ENCODE data around the gene TSR3. TPM values are rescaled to one million over a fixed set of nuclear protein-coding genes. Genes with fewer than 3 reads are reported as not detected.

Gene TSR3
- total RNA-seq, 2 experiments from 2014 or later: 40.6 to 46.0 TPM

DNA sequence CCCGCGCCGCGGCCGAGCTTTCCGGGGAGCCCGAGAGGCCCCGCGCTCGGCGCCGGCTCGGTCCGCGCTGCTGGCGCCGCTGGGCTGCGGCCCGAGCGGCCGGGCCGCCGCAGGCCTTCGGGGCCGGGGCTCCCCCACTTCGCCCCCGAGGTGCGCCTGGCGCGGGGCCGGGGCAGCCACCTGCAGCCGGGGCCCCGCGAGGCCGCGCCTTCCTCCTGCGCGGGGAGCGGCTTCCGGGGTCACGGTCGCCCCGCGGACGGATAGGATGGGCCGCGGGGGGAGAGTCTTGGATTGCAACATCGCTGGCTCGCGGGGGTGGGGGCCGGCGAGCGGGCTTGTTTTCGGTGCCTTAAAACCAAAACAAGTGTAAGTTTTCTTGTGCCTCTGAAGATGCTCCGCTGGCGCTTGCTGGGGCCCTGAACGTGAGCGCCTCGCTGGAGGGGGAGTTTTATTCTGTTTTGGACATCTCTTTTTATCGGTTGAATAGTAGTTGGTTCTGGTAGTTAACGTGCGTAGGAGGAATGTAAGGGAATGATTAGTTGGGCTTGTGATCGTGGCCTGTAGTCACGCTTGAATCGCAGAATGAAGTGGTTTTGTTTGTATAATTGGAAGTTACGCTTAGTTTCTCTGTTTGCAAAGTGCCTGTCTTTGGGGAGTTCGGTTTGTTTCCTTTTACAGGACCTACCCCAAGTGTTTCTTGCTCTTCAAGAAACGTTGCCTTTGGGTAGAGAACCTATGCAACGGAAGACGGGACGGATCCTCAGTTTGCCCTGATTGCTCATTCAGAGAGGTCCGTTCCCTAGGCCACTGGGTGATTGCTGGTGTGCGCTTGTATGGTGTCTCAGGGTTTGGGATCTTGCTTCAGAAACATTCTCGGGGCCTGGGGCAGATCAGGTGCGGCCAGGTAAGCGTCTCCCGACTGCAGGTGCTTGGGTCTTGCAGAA lies 41.5 kb downstream of the TSR3 start:
- Mint-ChIP-seq H3K36me3 (ENCODE audit: low read depth) (peaks cover 30% of the 10 kb centered on the region), H3K27ac (peak overlapping the region; percentile 94), H3K9me3 (no peaks in the 10 kb centered on the region), H3K4me3 (peak overlapping the region; percentile 100), H3K27me3 (no peaks in the 10 kb centered on the region), H3K4me1 (peaks cover 38% of the 10 kb centered on the region)
- POLR2A ChIA-PET: interaction anchor here (0.8 to 3.8 kb wide), 15 partner anchors 9 to 655 kb away, joined by 3 to 13 read pairs (median 5); partner anchors contain the start of genes CRAMP1, IFT140, MAPK8IP3 and NUBP2
- CTCF ChIA-PET: interaction anchor here (1.6 kb wide), 1 partner anchor 9 kb away, joined by 4 read pairs; no protein-coding TSS in a partner anchor
- peak; percentile 63 for DNase-seq

DNA sequence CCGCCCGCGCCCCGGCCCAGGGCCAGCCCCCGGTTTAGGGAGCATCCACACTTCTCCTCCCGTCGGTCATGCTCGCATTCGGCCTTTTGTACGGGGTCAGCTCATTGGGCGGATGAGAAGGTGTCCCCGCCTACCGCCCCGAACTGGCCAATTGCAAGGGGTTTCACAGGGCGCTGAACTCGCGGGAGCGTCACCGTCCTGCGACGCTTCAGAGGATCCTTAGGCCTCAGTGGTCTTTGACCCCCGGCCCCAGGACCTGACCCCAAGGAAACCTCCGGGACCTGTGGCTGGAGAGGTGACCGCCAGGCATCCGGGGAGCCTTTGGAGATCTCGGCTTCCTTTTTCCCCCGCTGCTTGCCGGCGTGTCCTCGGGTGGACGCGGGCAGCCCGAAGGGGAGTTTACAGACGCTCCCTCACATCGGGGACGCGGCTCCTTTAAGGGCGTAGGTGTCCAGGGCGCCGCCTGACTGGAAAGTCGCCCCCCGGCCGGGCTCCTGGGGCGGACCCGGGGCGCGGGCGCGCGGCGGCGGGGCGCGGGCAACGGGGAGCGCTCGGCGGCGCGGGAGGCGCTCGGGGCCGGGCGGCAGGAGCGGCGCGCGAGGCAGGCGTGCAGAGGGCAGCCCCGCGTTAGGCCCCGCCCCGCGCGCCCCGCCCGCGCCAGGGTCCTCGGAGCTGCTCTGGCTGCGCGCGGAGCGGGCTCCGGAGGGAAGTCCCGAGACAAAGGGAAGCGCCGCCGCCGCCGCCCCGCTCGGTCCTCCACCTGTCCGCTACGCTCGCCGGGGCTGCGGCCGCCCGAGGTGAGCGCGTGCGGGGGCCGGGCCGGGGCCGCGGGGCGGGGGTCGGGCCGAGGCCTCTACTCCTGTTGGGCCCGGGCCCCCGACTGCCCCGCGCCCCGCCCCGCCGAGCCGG lies 42.4 kb downstream of the TSR3 start, which contains the start of gene UBE2I:
Gene UBE2I (plus strand): TSS at position 660 of the 909 bp plus-strand sequence. CDS start 4,395 bp downstream, outside the sequence.
- H3K4me3 Mint-ChIP-seq: peak within 1 kb of the TSS; percentile 100
- DNase-seq: peak; percentile 98
- POLR2A ChIA-PET: interaction anchor here (0.6 to 3.8 kb wide), 18 partner anchors 8 to 518 kb away, joined by 3 to 13 read pairs (median 4); partner anchors contain the start of genes CRAMP1, FAHD1, IFT140 and MAPK8IP3
- H3K36me3 Mint-ChIP-seq (ENCODE audit: low read depth): peaks cover 27% of the 10 kb centered on the region
- peak within 1 kb of the TSS; percentile 96 for H3K27ac Mint-ChIP-seq
- CTCF ChIA-PET: interaction anchor here (1.6 kb wide), 1 partner anchor 8 kb away, joined by 4 read pairs; no protein-coding TSS in a partner anchor
- peaks cover 45% of the 10 kb centered on the region for H3K4me1 Mint-ChIP-seq
- no peaks in the 10 kb centered on the region for H3K9me3 Mint-ChIP-seq
- no peaks in the 10 kb centered on the region for H3K27me3 Mint-ChIP-seq

DNA sequence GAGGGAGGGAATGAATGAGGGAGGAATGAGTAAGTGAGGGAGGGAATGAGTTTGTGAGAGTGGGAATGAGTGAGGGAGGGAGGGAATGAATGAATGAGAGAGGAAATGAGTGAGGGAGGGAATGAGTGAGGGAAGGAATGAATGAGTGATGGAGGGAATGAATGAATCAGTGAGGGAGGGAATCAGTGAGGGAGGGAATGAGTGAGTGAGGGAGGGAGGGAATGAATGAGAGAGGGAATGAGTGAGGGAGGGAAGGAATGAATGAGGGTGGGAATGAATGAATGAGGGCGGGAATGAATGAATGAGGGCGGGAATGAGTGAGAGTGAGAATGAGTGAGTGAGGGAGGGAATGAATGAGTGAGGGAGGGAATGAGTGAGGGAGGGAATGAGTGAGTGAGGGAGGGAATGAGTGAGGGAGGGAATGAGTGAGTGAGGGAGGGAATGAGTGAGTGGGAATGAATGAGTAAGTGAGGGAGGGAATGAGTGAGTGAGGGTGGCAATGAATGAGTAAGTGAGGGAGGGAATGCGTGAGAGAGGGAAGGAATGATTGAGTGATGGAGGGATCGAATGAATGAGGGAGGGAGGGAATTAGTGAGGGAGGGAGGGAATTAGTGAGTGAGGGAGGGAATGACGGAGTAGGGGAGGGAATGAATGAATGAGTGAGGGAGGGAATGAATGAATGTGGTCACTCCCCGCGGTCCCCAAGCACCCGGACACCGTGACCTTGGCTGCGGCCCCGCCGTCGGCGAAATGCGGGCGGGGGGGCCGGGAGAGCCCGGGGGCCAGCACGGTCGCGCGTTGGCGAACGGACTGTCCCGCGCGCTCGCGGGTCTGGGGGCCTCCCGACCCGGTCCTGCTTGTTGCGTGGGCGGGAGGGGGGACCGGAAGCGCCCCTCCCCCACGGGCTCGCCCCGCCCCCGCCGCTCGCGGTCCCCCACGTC lies 43.4 kb downstream of the TSR3 start:
- CTCF ChIA-PET: interaction anchor here (1.6 kb wide), 1 partner anchor 7 kb away, joined by 4 read pairs; no protein-coding TSS in a partner anchor
- peaks cover 21% of the 10 kb centered on the region for H3K36me3 Mint-ChIP-seq (ENCODE audit: low read depth)
- peaks cover 51% of the 10 kb centered on the region for H3K4me1 Mint-ChIP-seq
- no peaks in the 10 kb centered on the region for H3K9me3 Mint-ChIP-seq
- H3K4me3 Mint-ChIP-seq: peak overlapping the region; percentile 80
- DNase-seq: no peak
- no peaks in the 10 kb centered on the region for H3K27me3 Mint-ChIP-seq
- POLR2A ChIA-PET: interaction anchor here (0.8 to 1.8 kb wide), 11 partner anchors 7 to 519 kb away, joined by 3 to 12 read pairs (median 5); partner anchors contain the start of genes FAHD1, NUBP2, SPSB3 and UQCC4
- H3K27ac Mint-ChIP-seq: peak overlapping the region; percentile 96

DNA sequence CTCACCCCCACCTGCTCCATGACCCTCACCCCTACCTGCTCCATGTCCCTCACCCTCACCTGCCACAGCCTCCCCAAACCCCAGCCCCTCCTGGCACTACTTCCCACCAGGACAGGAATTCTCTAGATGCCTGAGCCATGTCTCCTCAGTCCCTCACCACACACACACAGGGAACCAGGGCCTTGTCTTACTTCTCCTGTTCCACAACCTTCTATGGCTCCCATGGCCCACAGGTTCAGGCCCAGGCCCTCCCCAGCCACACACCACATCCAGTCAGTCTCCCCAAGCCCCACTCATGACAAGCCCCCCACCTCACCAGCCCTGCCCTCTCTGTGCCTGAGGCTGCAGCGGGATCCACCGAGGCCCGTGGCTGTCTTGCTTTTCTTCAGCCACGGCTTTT lies 45.3 kb downstream of the TSR3 start:
- H3K36me3 Mint-ChIP-seq (ENCODE audit: low read depth): peaks cover 13% of the 10 kb centered on the region
- no peak overlapping the region for H3K4me3 Mint-ChIP-seq
- peaks cover 45% of the 10 kb centered on the region for H3K4me1 Mint-ChIP-seq
- no peak for DNase-seq
- H3K27ac Mint-ChIP-seq: no peak overlapping the region
- H3K27me3 Mint-ChIP-seq: no peaks in the 10 kb centered on the region
- H3K9me3 Mint-ChIP-seq: no peaks in the 10 kb centered on the region
- CTCF ChIA-PET: no interaction called here
- POLR2A ChIA-PET: no interaction called here

DNA sequence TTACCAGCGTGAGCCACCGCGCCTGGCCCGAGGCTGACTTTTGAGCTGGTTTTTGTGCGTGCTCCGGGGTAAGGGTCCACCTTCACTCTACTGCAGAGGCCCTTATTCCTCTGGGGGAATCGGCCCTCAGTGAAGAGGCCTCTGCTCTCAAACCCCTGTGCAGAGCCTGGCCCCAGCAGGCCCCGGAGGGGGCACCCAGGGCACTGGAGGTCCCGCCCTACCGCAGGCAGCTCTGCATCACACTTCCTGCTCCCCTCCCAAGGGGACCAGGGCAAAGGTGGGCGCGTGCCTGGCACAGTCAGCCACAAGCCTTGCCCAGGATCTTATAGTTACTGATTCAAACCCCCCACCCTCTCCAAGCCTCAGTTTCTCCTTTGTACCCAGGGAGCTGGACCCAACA lies 45.9 kb downstream of the TSR3 start:
- H3K4me1 Mint-ChIP-seq: peaks cover 40% of the 10 kb centered on the region
- DNase-seq: no peak
- H3K36me3 Mint-ChIP-seq (ENCODE audit: low read depth): peaks cover 9% of the 10 kb centered on the region
- CTCF ChIA-PET: no interaction called here
- H3K9me3 Mint-ChIP-seq: no peaks in the 10 kb centered on the region
- no peaks in the 10 kb centered on the region for H3K27me3 Mint-ChIP-seq
- POLR2A ChIA-PET: no interaction called here
- no peak overlapping the region for H3K27ac Mint-ChIP-seq
- H3K4me3 Mint-ChIP-seq: no peak overlapping the region

DNA sequence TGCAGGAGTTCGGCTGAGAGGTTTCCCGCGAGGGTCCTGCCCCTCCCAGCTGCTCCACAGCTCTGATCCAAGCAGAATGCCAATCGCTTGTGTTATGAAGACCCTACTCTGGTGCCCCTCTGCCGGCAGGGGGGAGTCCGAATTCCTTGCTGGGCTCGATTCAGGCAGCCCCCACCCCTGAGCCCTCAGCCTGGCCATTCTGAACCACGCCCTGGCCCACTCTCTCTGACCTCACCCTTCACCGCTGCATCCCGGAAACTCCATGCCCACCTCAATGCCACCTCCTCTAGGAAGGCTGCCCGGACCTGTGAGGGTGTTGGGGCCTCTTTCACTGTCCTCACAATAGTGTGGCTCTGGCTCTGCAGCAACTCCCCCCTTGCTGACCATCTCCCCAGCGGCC lies 50.1 kb downstream of the TSR3 start:
- DNase-seq: no peak
- no peaks in the 10 kb centered on the region for H3K9me3 Mint-ChIP-seq
- ChIA-PET CTCF (interaction anchor here (0.8 to 1.5 kb wide), 3 partner anchors 8 to 31 kb away, joined by 3 to 4 read pairs (median 3); partner anchors contain the start of gene UBE2I), POLR2A (interaction anchor here (1.7 kb wide), 1 partner anchor 8 kb away, joined by 6 read pairs; the partner anchor contains the start of gene UBE2I)
- H3K27me3 Mint-ChIP-seq: peaks cover 6% of the 10 kb centered on the region
- H3K4me1 Mint-ChIP-seq: peaks cover 35% of the 10 kb centered on the region
- H3K4me3 Mint-ChIP-seq: no peak overlapping the region
- no peaks in the 10 kb centered on the region for H3K36me3 Mint-ChIP-seq (ENCODE audit: low read depth)
- H3K27ac Mint-ChIP-seq: no peak overlapping the region

DNA sequence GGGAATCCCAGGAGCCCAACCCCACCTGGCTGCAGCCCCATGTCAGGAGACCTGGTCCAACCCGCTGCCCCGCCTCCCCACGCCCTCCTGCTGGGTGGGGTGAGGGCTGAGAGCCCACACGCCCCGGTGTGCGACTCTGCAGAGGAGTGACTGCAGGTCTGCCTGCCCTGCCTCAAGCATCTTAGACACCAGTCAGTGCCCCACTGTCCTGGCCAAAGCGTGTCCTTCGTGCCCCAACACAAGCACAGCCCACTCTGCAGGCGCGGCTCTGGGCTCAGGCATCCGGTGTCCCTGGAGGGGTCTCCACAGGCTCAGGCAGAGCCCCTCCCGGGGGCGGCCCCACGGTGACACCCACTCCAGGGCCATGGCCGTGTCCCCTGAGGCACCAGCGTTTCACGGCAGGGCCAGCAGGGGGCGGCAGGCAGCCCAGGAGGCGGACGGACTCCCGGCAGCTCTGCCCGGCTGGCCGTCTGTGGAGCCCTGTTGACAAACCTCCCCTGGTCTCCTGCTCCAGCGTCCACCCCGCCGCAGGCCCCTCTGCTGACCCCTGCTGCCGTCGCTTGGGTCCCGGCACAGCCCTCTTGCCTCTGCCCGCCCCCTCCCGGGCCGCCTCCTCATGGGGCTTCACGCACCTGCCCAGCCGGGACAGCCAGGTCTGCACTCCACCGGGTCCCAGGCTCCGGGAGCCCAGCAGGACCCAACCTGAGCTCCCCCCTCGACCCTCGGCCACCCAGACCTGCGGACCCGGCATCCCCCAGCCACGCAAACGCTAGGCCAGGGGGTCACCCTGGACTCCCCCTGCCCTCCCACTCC lies 50.8 kb downstream of the TSR3 start:
- H3K9me3 Mint-ChIP-seq: no peaks in the 10 kb centered on the region
- peaks cover 6% of the 10 kb centered on the region for H3K27me3 Mint-ChIP-seq
- no peak overlapping the region for H3K27ac Mint-ChIP-seq
- ChIA-PET POLR2A (interaction anchor here (1.7 kb wide), 1 partner anchor 8 kb away, joined by 6 read pairs; the partner anchor contains the start of gene UBE2I), CTCF (interaction anchor here (0.8 to 1.5 kb wide), 3 partner anchors 8 to 32 kb away, joined by 3 to 4 read pairs (median 3); partner anchors contain the start of gene UBE2I)
- no peak overlapping the region for H3K4me3 Mint-ChIP-seq
- peaks cover 32% of the 10 kb centered on the region for H3K4me1 Mint-ChIP-seq
- peak; percentile 81 for DNase-seq
- no peaks in the 10 kb centered on the region for H3K36me3 Mint-ChIP-seq (ENCODE audit: low read depth)

DNA sequence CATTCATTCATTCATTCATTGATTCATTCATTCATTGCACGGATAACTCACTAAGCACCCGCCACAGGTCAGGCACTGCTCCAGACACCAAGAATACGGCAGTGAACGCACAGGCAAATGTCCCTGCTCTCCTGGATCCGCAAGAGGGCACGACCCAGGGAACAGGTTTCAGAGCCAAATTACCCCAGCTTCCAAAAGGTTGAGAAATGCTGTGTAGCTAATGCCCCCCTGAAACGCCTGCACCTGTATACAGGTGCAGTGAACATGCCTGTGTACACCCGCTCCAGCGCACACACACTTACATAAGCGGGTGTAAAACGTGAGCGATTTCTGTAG lies 51.8 kb downstream of the TSR3 start:
- no peaks in the 10 kb centered on the region for H3K36me3 Mint-ChIP-seq (ENCODE audit: low read depth)
- DNase-seq: no peak
- ChIA-PET CTCF (no interaction called here), POLR2A (no interaction called here)
- H3K4me3 Mint-ChIP-seq: no peak overlapping the region
- H3K27me3 Mint-ChIP-seq: peaks cover 11% of the 10 kb centered on the region
- H3K4me1 Mint-ChIP-seq: peaks cover 29% of the 10 kb centered on the region
- H3K9me3 Mint-ChIP-seq: no peaks in the 10 kb centered on the region
- H3K27ac Mint-ChIP-seq: no peak overlapping the region

Other genes starting within 250 kb of the TSR3 start
- under 1 TPM; 0.58 to 0.83 TPM for gene CACNA1H, start 198.8 kb downstream of the TSR3 start, total RNA-seq
- gene TPSG1, start 126.6 kb downstream of the TSR3 start, total RNA-seq: not detected
- not detected for gene TPSB2, start 121.7 kb downstream of the TSR3 start, total RNA-seq
- not detected for gene TPSAB1, start 111.2 kb downstream of the TSR3 start, total RNA-seq
- not detected for gene TPSD1, start 95.8 kb downstream of the TSR3 start, total RNA-seq
- gene UBE2I, start 42.2 kb downstream of the TSR3 start, total RNA-seq: 100 to 1,000 TPM; 198 to 199 TPM
- gene BAIAP3, start 18.2 kb downstream of the TSR3 start, total RNA-seq: 1 to 10 TPM; 3.4 to 3.9 TPM
- 10 to 100 TPM; 32.5 to 33.4 TPM for gene GNPTG, start 53 bp upstream of the TSR3 start, total RNA-seq
- gene UNKL, start 62.8 kb upstream of the TSR3 start, total RNA-seq: 10 to 100 TPM; 40.0 to 43.7 TPM
- gene UQCC4, start 68.9 kb upstream of the TSR3 start, total RNA-seq: 10 to 100 TPM; 11.2 to 12.3 TPM
- not detected for gene PERCC1, start 79.2 kb upstream of the TSR3 start, total RNA-seq
- gene CCDC154, start 92.7 kb upstream of the TSR3 start, total RNA-seq: 1 to 10 TPM; 1.6 to 2.2 TPM
- 10 to 100 TPM; 44.2 to 49.4 TPM for gene CLCN7, start 123.2 kb upstream of the TSR3 start, total RNA-seq
- not detected for gene PTX4, start 137.1 kb upstream of the TSR3 start, total RNA-seq
- gene TELO2, start 141.5 kb upstream of the TSR3 start, total RNA-seq: 10 to 100 TPM; 49.4 to 51.9 TPM
- gene TMEM204, start 181.8 kb upstream of the TSR3 start, total RNA-seq: 10 to 100 TPM; 42.9 to 43.5 TPM

Measured in activated CD4-positive, alpha-beta memory T cell treated with anti-CD3 and anti-CD28 coated beads, Interleukin-2, amount 10 ng/mL, durations not matched to agents 7 days and 5 days (primary cell).